Loucy (cell line): ENCODE measurements around the gene CAMK1G.

Experiments
- H2AFZ ChIP-seq: fragments of 200-600 bp; sonication (generic); 2 replicates; pipeline ENCODE4 v1.6.0; 2016; ENCODE audit warnings: antibody characterized with exemption, mild to moderate bottlenecking, low read length, moderate library complexity
- H3F3A ChIP-seq: fragments of 200-600 bp; 2 replicates; pipeline ENCODE4 v1.6.0; 2016; ENCODE audit warnings: antibody characterized with exemption, low read depth, mild to moderate bottlenecking
- H3K27me3 ChIP-seq: fragments of 200-600 bp; sonication (generic); 2 replicates; pipeline ENCODE4 v1.6.1; 2014; ENCODE audit warnings: low read length, mild to moderate bottlenecking; ENCODE audit not compliant: insufficient read depth, poor library complexity, severe bottlenecking
- H3K36me3 ChIP-seq: fragments of 200-600 bp; sonication (generic); 2 replicates; pipeline ENCODE4 v1.6.1; 2016; ENCODE audit warnings: low read length; ENCODE audit not compliant: insufficient read depth
- H3K4me1 ChIP-seq: fragments of 200-600 bp; sonication (generic); 2 replicates; pipeline ENCODE4 v1.5.1; 2014; ENCODE audit warnings: low read length, mild to moderate bottlenecking; ENCODE audit not compliant: insufficient read depth, poor library complexity, severe bottlenecking
- H3K4me2 ChIP-seq: fragments of 200-600 bp; sonication (generic); 2 replicates; pipeline ENCODE4 v1.6.0; 2014; ENCODE audit warnings: antibody characterized with exemption, low read length, low read depth, mild to moderate bottlenecking; ENCODE audit not compliant: poor library complexity, severe bottlenecking
- H3K4me3 ChIP-seq: fragments of 200-600 bp; sonication (generic); 2 replicates; pipeline ENCODE4 v1.5.1; 2014; ENCODE audit warnings: low read length, mild to moderate bottlenecking, mixed read lengths; ENCODE audit not compliant: poor library complexity, severe bottlenecking
- H3K79me2 ChIP-seq: fragments of 200-600 bp; sonication (generic); 2 replicates; pipeline ENCODE4 v1.6.1; 2014; ENCODE audit warnings: low read length; ENCODE audit not compliant: insufficient read depth
- H3K9ac ChIP-seq: fragments of 200-600 bp; sonication (generic); 2 replicates; pipeline ENCODE4 v1.6.0; 2014; ENCODE audit warnings: mild to moderate bottlenecking, low read depth, low read length, moderate library complexity; ENCODE audit not compliant: poor library complexity, severe bottlenecking
- H3K9me2 ChIP-seq: fragments of 200-600 bp; sonication (generic); replicated peaks from 2 replicates; pipeline ENCODE4 v1.6.1; 2016; ENCODE audit warnings: low read depth, low read length, mixed read lengths
- H3K9me3 ChIP-seq: fragments of 200-600 bp; sonication (generic); 2 replicates; pipeline ENCODE4 v1.6.1; 2014; ENCODE audit warnings: mild to moderate bottlenecking, antibody characterized with exemption, low read length, low read depth; ENCODE audit not compliant: insufficient read depth
- H4K20me1 ChIP-seq: fragments of 200-600 bp; sonication (generic); 2 replicates; pipeline ENCODE4 v1.6.0; 2014; ENCODE audit warnings: antibody characterized with exemption, low read length, mild to moderate bottlenecking; ENCODE audit not compliant: insufficient read depth, poor library complexity, severe bottlenecking
- EZH2phosphoT487 ChIP-seq: fragments of 200-600 bp; IDR thresholded peaks from 2 replicates; pipeline ENCODE4 v1.6.1; 2018; ENCODE audit warnings: antibody characterized with exemption, mild to moderate bottlenecking, moderate library complexity, borderline replicate concordance
- TF ChIP-seq, protein P1 (sequence below): fragments of 200-600 bp; sonication (generic); conservative IDR thresholded peaks from 2 replicates; pipeline ENCODE4 v1.5.1; 2014; ENCODE audit warnings: mild to moderate bottlenecking, antibody characterized with exemption, low read length

The CAMK1G gene

DNA sequence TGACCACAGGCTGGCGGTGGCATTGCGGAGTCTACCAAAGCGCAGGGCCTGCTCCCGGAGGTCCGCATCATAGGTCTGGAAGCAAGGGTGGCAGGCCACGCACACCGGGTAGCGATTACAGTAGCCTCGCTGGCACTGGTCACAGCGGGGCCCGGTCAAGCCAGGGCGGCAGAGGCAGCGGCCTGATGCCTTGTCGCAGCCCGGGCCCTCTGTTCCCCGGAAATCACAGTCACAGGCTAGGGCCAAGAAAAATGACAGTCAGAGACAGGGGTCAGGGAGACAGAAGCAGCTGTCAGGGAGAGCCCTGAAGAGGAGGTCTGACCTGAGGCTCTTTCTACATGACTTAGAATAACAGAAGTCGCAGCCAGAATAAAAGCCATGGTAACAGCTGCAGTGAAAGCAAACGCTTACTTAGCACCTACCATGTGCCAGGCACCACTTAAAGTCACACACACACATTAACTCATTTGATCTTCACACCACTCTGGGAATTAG is 42.3 kb downstream of the CAMK1G start:
- Histone ChIP-seq H3K9me3 (no peaks in the 10 kb centered on the region), H3K36me3 (no peaks in the 10 kb centered on the region), H3K4me1 (no peaks in the 10 kb centered on the region), H3F3A (no peaks in the 10 kb centered on the region), H4K20me1 (no peaks in the 10 kb centered on the region), H2AFZ (no peak overlapping the region), H3K4me2 (no peak overlapping the region), H3K27me3 (no peaks in the 10 kb centered on the region), H3K9ac (no peak overlapping the region), H3K4me3 (no peak overlapping the region), H3K79me2 (no peaks in the 10 kb centered on the region), H3K9me2 (no peaks in the 10 kb centered on the region)
- TF ChIP-seq, protein P1, sequence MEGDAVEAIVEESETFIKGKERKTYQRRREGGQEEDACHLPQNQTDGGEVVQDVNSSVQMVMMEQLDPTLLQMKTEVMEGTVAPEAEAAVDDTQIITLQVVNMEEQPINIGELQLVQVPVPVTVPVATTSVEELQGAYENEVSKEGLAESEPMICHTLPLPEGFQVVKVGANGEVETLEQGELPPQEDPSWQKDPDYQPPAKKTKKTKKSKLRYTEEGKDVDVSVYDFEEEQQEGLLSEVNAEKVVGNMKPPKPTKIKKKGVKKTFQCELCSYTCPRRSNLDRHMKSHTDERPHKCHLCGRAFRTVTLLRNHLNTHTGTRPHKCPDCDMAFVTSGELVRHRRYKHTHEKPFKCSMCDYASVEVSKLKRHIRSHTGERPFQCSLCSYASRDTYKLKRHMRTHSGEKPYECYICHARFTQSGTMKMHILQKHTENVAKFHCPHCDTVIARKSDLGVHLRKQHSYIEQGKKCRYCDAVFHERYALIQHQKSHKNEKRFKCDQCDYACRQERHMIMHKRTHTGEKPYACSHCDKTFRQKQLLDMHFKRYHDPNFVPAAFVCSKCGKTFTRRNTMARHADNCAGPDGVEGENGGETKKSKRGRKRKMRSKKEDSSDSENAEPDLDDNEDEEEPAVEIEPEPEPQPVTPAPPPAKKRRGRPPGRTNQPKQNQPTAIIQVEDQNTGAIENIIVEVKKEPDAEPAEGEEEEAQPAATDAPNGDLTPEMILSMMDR: no peak
- no peak for TF ChIP-seq EZH2phosphoT487

DNA sequence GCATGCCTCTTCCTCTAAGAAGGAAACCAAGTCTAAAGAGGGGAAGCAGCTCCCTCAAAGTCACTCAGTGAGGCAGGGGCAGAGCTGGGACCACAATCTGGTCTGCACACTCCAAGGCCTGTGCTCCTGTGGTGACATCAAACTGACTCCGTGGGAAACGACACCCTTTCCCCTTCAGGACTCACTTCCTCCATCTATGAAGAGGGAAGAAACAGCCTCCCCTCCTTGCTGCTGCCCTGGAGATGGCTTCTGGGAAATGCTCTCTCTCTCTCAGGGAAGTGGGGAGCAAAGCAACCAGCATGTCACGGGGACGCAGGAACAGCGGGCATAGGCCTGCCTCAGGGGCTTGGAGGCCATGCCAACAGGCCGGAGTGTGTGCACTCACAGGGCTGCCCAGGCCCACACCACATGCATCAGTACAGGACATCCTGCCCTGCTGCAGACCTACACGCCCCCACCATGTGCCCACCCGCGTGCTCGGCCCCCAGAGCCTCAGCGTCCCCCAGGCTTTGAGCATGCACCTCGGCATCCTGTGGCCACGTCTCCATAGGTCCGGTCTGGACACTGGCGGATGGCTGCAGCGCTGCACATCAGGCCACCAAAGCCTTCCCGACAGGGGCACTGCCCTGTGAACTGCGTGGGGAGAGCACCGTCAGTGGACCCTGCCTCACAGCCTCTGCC is 43.0 kb downstream of the CAMK1G start:
- H2AFZ ChIP-seq: no peak overlapping the region
- H3F3A ChIP-seq: no peaks in the 10 kb centered on the region
- TF ChIP-seq, protein P1: no peak
- no peak for TF ChIP-seq EZH2phosphoT487
- no peak overlapping the region for H3K4me3 ChIP-seq
- H3K4me2 ChIP-seq: no peak overlapping the region
- no peaks in the 10 kb centered on the region for H3K36me3 ChIP-seq
- H3K79me2 ChIP-seq: no peaks in the 10 kb centered on the region
- H3K9me3 ChIP-seq: no peaks in the 10 kb centered on the region
- no peaks in the 10 kb centered on the region for H3K4me1 ChIP-seq
- H3K9ac ChIP-seq: no peak overlapping the region
- H3K9me2 ChIP-seq: no peaks in the 10 kb centered on the region
- no peaks in the 10 kb centered on the region for H3K27me3 ChIP-seq
- no peaks in the 10 kb centered on the region for H4K20me1 ChIP-seq

- Histone ChIP-seq H3K4me1 (no peaks in the 10 kb centered on the region), H2AFZ (no peak overlapping the region), H3K9me3 (no peaks in the 10 kb centered on the region), H3K4me3 (no peak overlapping the region), H3K79me2 (no peaks in the 10 kb centered on the region), H3K9me2 (no peaks in the 10 kb centered on the region), H3F3A (no peaks in the 10 kb centered on the region), H3K9ac (no peak overlapping the region), H4K20me1 (no peaks in the 10 kb centered on the region), H3K4me2 (no peak overlapping the region), H3K27me3 (no peaks in the 10 kb centered on the region), H3K36me3 (no peaks in the 10 kb centered on the region)
- no peak for TF ChIP-seq EZH2phosphoT487
- TF ChIP-seq, protein P1: no peak
Measured at GRCh38 chr1:209627027-209627731, 43.7 kb downstream of the CAMK1G start.
